H9 (cell line): ENCODE measurements around the gene PTPMT1. TPM values are rescaled to one million over a fixed set of nuclear protein-coding genes. Genes with fewer than 3 reads are reported as not detected.

Experiments used
- DNase-seq: peaks from one replicate; pipeline ENCODE4 v3.0.0-alpha.2; 2017
- H2AFZ ChIP-seq: one replicate; pipeline ENCODE4 v1.6.1; 2013; ENCODE audit warnings: mild to moderate bottlenecking, low read length, control low read depth, moderate library complexity
- H2AK5ac ChIP-seq: 2 replicates; pipeline ENCODE4 v1.6.1; 2013; ENCODE audit warnings: low read length, control low read depth, mixed read lengths; ENCODE audit not compliant: insufficient read length
- H2BK120ac ChIP-seq: one replicate; pipeline ENCODE4 v1.6.1; 2013; ENCODE audit warnings: low read depth, mild to moderate bottlenecking, low read length, control low read depth, inconsistent platforms; ENCODE audit not compliant: poor library complexity, severe bottlenecking
- H2BK12ac ChIP-seq: 2 replicates; pipeline ENCODE4 v1.6.1; 2013; ENCODE audit warnings: low read length, control low read depth, mixed read lengths, low read depth; ENCODE audit not compliant: insufficient read length
- H2BK15ac ChIP-seq: 2 replicates; pipeline ENCODE4 v1.6.1; 2013; ENCODE audit warnings: low read depth, low read length, control low read depth
- H2BK20ac ChIP-seq: one replicate; pipeline ENCODE4 v1.6.1; 2013; ENCODE audit warnings: low read depth, mild to moderate bottlenecking, low read length, control low read depth, inconsistent platforms; ENCODE audit not compliant: poor library complexity, severe bottlenecking
- H2BK5ac ChIP-seq: 2 replicates; pipeline ENCODE4 v1.6.1; 2013; ENCODE audit warnings: low read length, control low read depth, mixed read lengths; ENCODE audit not compliant: insufficient read length
- H3K14ac ChIP-seq: 2 replicates; pipeline ENCODE4 v1.6.1; 2013; ENCODE audit warnings: low read length, control low read depth; ENCODE audit not compliant: insufficient read depth
- H3K18ac ChIP-seq: 2 replicates; pipeline ENCODE4 v1.6.1; 2013; ENCODE audit warnings: low read depth, mild to moderate bottlenecking, mixed read lengths, low read length, control low read depth; ENCODE audit not compliant: insufficient read length
- H3K23ac ChIP-seq: 2 replicates; pipeline ENCODE4 v1.6.1; 2013; ENCODE audit warnings: low read length, control low read depth, mixed read lengths, low read depth; ENCODE audit not compliant: insufficient read length
- H3K23me2 ChIP-seq: 2 replicates; pipeline ENCODE4 v1.6.1; 2013; ENCODE audit warnings: low read depth, mild to moderate bottlenecking, mixed read lengths, low read length, control low read depth; ENCODE audit not compliant: insufficient read length, poor library complexity, severe bottlenecking
- H3K27ac ChIP-seq: 2 replicates; pipeline ENCODE4 v1.5.1; 2013; ENCODE audit warnings: low read length, control low read depth, mixed read lengths, low read depth; ENCODE audit not compliant: insufficient read length
- H3K27me3 ChIP-seq: 2 replicates; pipeline ENCODE4 v1.6.1; 2013; ENCODE audit warnings: low read length, control low read depth, inconsistent platforms; ENCODE audit not compliant: insufficient read depth
- H3K4ac ChIP-seq: 2 replicates; pipeline ENCODE4 v1.6.1; 2013; ENCODE audit warnings: low read depth, mild to moderate bottlenecking, control low read depth, inconsistent platforms, low read length, moderate library complexity
- H3K4me1 ChIP-seq: 2 replicates; pipeline ENCODE4 v1.6.1; 2013; ENCODE audit warnings: low read length, control low read depth, inconsistent platforms; ENCODE audit not compliant: insufficient read depth
- H3K4me2 ChIP-seq: 2 replicates; pipeline ENCODE4 v1.6.1; 2013; ENCODE audit warnings: low read length, control low read depth, mixed read lengths; ENCODE audit not compliant: insufficient read length, insufficient read depth
- H3K56ac ChIP-seq: 2 replicates; pipeline ENCODE4 v1.6.1; 2013; ENCODE audit warnings: low read depth, mild to moderate bottlenecking, mixed read lengths, low read length, control low read depth; ENCODE audit not compliant: insufficient read length
- H3K79me1 ChIP-seq: 2 replicates; pipeline ENCODE4 v1.6.1; 2013; ENCODE audit warnings: low read depth, mild to moderate bottlenecking, moderate library complexity, low read length, control low read depth, inconsistent platforms; ENCODE audit not compliant: insufficient read depth, poor library complexity, severe bottlenecking
- H3K79me2 ChIP-seq: 2 replicates; pipeline ENCODE4 v1.6.1; 2013; ENCODE audit warnings: low read length, control low read depth, inconsistent platforms; ENCODE audit not compliant: insufficient read depth
- H3K9ac ChIP-seq: 2 replicates; pipeline ENCODE4 v1.6.1; 2013; ENCODE audit warnings: low read length, control low read depth, mixed read lengths; ENCODE audit not compliant: insufficient read length; ENCODE audit errors: extremely low read depth
- H3K9me3 ChIP-seq: one replicate; pipeline ENCODE4 v1.6.1; 2013; ENCODE audit warnings: low read depth, low read length, inconsistent platforms; ENCODE audit not compliant: control insufficient read depth
- H3T11ph ChIP-seq: one replicate; pipeline ENCODE4 v1.6.1; 2013; ENCODE audit warnings: mild to moderate bottlenecking, low read length, control low read depth, inconsistent platforms
- H4K20me1 ChIP-seq: one replicate; pipeline ENCODE4 v1.6.1; 2013; ENCODE audit not compliant: control insufficient read depth, insufficient read length, insufficient read depth
- H4K5ac ChIP-seq: 2 replicates; pipeline ENCODE4 v1.6.1; 2013; ENCODE audit warnings: low read depth, mild to moderate bottlenecking, mixed read lengths, low read length, control low read depth; ENCODE audit not compliant: insufficient read length
- H4K8ac ChIP-seq: replicated peaks from 2 replicates; pipeline ENCODE4 v1.6.1; 2013; ENCODE audit warnings: low read length, control low read depth, mixed read lengths, low read depth; ENCODE audit not compliant: insufficient read length
- H4K91ac ChIP-seq: 2 replicates; pipeline ENCODE4 v1.6.1; 2013; ENCODE audit warnings: low read depth, mild to moderate bottlenecking, moderate library complexity, mixed read lengths, low read length, control low read depth; ENCODE audit not compliant: insufficient read length
- H3K27ac Mint-ChIP-seq, 3 experiments: 2 replicates in 2 of 3; 3 replicates in 1 of 3; pipeline ENCODE4 v1.8.0; 2020 to 2021; ENCODE audit warnings: mixed read lengths in 3 of 3, mild to moderate bottlenecking in 1 of 3, moderate library complexity in 1 of 3
- H3K27me3 Mint-ChIP-seq: 2 replicates; pipeline ENCODE4 v1.8.0; 2021; ENCODE audit warnings: low read depth, mild to moderate bottlenecking, moderate library complexity, mixed read lengths
- H3K36me3 Mint-ChIP-seq, 3 experiments: 2 replicates in 2 of 3; 3 replicates in 1 of 3; pipeline ENCODE4 v1.8.0; 2020 to 2021; ENCODE audit warnings: low read depth in 3 of 3, mixed read lengths in 3 of 3; ENCODE audit not compliant: insufficient read depth in 1 of 3
- H3K4me1 Mint-ChIP-seq, 2 experiments: 2 replicates each; pipeline ENCODE4 v1.8.0; 2020; ENCODE audit warnings: mixed read lengths in 2 of 2
- H3K4me3 Mint-ChIP-seq, 2 experiments: 2 replicates in 1 of 2; 3 replicates in 1 of 2; pipeline ENCODE4 v1.8.0; 2020 to 2021; ENCODE audit warnings: mild to moderate bottlenecking in 2 of 2, mixed read lengths in 2 of 2, moderate library complexity in 1 of 2
- H3K9me3 Mint-ChIP-seq, 2 experiments: 2 replicates in 1 of 2; 3 replicates in 1 of 2; pipeline ENCODE4 v1.8.0; 2020; ENCODE audit warnings: mild to moderate bottlenecking in 2 of 2, mixed read lengths in 2 of 2, moderate library complexity in 1 of 2
- CTCF ChIP-seq: fragments of 200-600 bp; sonication (generic); conservative IDR thresholded peaks from 3 replicates; pipeline ENCODE4 v1.8.0; 2021; ENCODE audit warnings: antibody characterized with exemption, mild to moderate bottlenecking
- WGBS: extraction: QIAGEN DNeasy Blood & Tissue Kit; methylation state at CpG from one replicate; pipeline ENCODE4 v1.1.7; 2013; ENCODE audit warnings: missing lambda C conversion rate, low lambda C conversion rate, mixed read lengths; ENCODE audit not compliant: insufficient read length; ENCODE audit errors: extremely low coverage; 5-methylcytosine and 5-hydroxymethylcytosine counted together
- total RNA-seq: library from RNA; stranded (reverse); gene quantifications from 2 replicates; pipeline ENCODE4 v1.2.1, GENCODE V29; 2021

PTPMT1 gene
- total RNA-seq, 1 experiment from 2014 or later = 72.9 TPM

DNA sequence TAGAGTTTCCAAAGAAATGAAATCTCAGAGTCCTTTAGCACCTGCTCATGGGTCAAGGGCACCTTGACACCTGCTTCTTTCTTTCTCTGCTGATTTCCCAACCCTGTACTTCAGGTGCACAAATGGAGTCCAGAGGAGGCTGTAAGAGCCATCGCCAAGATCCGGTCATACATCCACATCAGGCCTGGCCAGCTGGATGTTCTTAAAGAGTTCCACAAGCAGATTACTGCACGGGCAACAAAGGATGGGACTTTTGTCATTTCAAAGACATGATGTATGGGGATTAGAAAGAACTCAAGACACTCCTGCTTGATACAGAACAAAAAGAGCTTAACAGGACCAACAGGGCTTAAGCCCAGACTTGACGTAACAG lies 5.9 kb downstream of the PTPMT1 start:
- H2BK12ac ChIP-seq = no peak overlapping the region
- no peaks in the 10 kb centered on the region for H3K23me2 ChIP-seq
- no peak overlapping the region for H3K56ac ChIP-seq
- no peak overlapping the region for H3K4ac ChIP-seq
- H2AK5ac ChIP-seq = no peak overlapping the region
- no peaks in the 10 kb centered on the region for H3K4me1 ChIP-seq
- H2BK120ac ChIP-seq = no peak overlapping the region
- H2BK20ac ChIP-seq = no peak overlapping the region
- Mint-ChIP-seq H3K36me3 (peaks cover 21 to 75% (median 66%) of the 10 kb centered on the region in 3 experiments), H3K9me3 (no peaks in the 10 kb centered on the region), H3K27me3 (no peaks in the 10 kb centered on the region), H3K27ac (no peak overlapping the region; a peak in 1 of 7 replicates), H3K4me3 (no peak overlapping the region), H3K4me1 (peaks cover 5 to 6% of the 10 kb centered on the region in 2 experiments; a peak in 3 of 4 replicates)
- H3K14ac ChIP-seq = no peak overlapping the region
- no peak overlapping the region for H3K4me2 ChIP-seq
- no peak overlapping the region for H4K5ac ChIP-seq
- no peak overlapping the region for H4K91ac ChIP-seq
- no peak overlapping the region for H3K9ac ChIP-seq
- H4K20me1 ChIP-seq = no peaks in the 10 kb centered on the region
- no peak overlapping the region for H3T11ph ChIP-seq
- H3K79me2 ChIP-seq = no peaks in the 10 kb centered on the region; the same call in 1 of the 2 replicates
- H3K27ac ChIP-seq = no peak overlapping the region
- no peaks in the 10 kb centered on the region for H3K9me3 ChIP-seq
- no peak overlapping the region for H3K18ac ChIP-seq
- H2BK5ac ChIP-seq = no peak overlapping the region
- no peak overlapping the region for H2AFZ ChIP-seq
- WGBS = no CpG with 5 or more reads among the region's 4 CpGs
- no peak for DNase-seq
- no peaks in the 10 kb centered on the region for H3K27me3 ChIP-seq
- no peak overlapping the region for H4K8ac ChIP-seq
- peaks cover 3% of the 10 kb centered on the region for H3K79me1 ChIP-seq
- no peak overlapping the region for H3K23ac ChIP-seq
- TF ChIP-seq CTCF = no peak
- no peak overlapping the region for H2BK15ac ChIP-seq
